SW480 (cell line): ENCODE data around the gene TP53RK.

Source experiments
- DNase-seq: peaks from one replicate; pipeline ENCODE4 v3.0.0-alpha.2; 2016; ENCODE audit warnings: low spot score

The TP53RK gene

DNA sequence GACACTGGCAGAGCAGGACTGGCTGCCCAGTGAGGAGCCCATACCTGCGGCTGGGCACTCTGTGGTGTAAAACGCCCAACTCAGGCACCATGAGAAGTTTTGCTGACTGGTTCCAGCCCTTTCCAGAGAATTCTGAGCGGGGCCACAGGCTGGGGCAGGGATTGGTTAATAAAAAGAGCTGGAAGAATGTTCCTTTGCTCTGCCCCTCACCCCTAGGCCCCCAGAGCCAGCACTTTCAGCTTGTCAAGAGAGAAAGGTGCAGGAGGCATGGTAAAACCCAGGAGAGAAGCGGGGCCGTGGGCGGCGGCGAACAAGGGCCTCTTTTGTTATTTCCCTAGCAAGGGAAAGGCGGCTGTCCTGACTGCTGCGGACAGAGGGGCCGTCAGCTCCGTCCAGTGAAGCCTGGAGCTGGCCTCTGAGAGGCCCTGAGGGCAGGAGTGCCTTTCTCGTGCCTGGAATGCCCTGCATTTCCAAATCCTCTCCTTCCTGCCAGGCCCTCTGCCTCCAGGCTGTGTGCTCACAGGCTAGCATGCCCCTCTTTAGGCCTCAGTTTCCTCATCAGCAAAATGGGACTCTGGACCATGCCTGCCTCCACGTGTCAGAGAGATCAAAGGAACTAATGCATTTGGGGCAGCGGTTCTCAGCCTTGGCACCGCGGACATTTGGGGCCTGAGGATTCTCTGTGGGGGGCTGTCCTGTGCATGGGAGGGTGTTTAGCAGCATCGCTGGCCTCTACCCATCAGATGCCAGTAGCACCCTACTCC, 50.9 kb downstream of the TP53RK start:
- peak; percentile 21 for DNase-seq

DNA sequence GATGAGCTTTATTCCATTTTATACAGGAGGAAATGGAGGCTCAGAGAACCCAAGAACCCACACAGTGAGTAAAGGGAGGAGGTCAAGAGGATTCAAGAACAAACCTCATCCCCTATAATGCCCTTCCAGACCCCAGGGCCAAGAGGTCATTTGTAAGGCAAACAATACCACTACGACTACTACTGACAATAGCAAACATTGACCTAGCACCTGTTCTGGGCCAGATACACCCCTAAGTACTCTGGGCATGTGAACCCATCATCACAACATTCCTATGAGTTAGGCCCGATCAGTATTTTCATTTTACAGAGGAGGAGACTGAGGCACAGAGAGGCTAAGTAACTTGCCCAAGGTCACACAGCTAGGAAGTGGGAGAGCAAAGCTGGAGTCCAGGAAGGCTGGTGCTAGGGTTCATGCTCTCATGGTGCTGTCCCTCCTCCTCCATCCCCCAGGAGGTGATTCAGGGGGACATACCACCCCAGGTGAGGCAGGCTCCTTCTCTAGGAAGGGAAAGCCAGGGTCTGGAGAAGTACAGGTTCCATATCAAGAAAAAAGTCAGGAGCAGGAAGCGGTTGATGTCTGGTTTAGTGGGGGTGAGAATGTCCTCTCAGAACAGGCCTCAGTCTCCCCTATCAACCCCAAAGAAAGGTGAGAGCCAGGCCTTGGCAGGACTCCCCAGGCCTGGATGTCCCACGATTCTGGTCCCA, 51.7 kb downstream of the TP53RK start:
- no peak for DNase-seq

DNA sequence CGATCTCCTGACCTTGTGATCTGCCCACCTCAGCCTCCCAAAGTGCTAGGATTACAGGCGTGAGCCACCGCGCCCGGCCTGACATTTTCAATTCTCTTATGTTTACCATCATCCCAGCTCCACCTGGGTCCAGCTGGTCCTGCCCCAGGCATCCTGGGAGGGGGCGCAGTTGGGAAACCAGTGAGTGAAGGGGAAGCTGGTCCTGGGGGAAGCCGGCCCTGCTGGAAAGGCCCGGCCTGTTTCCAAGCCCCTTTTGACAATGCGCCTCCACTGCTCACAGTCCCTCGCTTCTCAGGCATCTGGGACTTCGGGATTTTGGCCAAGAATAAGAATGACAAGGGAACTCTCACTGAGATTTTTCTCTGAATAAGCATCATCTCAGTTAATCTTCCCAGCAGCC, 52.2 kb downstream of the TP53RK start:
- DNase-seq, result no peak

DNA sequence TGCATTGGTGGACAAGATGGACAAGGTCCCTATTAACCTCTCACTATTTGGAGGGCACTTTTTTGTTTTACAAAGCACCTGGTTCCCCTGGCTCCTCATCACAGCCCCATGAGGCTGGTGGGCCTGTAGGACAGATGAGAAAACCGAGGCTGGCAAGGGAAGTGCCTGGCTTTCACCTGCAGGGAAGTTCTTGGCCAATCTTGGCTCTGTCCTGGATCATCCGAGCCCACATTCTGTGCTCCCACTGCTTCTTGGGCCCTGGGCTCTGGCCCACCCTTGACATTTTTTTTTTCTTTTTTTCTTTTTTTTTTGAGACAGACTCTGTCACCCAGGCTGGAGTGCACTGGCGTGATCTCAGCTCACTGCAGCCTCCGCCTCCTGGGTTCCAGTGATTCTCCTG, 52.7 kb downstream of the TP53RK start:
- no peak for DNase-seq

DNA sequence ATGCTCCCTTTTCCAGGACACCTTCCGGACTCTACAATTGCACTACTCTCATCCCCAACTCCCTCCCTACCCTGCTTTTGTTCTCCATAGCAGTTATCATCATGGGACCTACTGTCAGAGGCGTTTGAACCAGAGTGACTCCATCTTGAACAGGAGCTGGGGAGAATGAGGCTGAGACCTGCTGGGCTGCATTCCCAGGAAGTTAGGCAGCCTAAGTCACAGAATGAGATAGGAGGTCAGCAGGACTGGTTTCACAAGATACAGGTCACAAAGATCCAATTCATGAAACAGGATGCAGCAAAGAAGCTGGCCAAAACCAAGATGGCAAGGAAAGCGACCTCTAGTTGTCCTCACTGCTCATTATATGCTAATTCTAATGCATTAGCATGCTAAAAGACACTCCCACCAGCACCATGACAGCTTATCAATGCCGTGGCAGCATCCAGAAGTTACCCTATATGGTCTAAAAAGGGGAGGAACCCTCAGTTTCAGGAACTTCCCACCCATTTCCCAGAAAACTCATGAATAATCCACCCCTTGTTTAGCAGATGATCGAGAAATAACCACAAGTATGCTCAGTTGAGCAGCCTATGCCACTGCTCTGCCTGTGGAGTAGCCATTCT, 53.6 kb downstream of the TP53RK start:
- no peak for DNase-seq

DNA sequence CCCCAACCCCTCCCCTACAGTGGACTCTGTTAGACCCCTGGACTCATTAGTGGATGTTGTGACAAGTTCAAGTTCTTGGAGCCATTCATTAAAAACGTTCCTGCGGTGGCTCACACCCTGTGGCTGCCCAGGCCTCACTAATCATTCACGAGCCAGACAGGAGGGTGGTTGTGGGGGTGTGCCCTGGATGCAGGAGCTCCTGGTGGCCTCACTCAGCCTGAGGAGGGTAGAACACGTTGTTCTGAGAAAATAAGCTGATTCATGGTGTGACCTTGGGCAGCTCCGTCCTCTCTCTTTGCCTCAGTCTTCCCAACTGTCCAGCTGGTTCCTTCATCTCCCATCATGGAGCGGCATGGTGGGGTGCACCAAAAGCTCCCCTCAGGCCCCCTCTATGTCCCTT, 54.7 kb downstream of the TP53RK start:
- DNase-seq, result no peak
